GM23338 (cell line): ENCODE measurements around the gene SEMA3C.

ENCODE experiments used
- CREB1 ChIP-seq: fragments of 250-450 bp; sonication (Bioruptor Pico); IDR thresholded peaks from 2 replicates; pipeline ENCODE4 v1.5.0; 2020; ENCODE audit warnings: low read depth, mild to moderate bottlenecking, moderate library complexity
- EZH2 ChIP-seq: fragments of 200-600 bp; sonication (generic); IDR thresholded peaks from one replicate; pipeline ENCODE4 v1.8.0; 2017; ENCODE audit warnings: antibody characterized with exemption, mild to moderate bottlenecking, low read depth; ENCODE audit not compliant: unreplicated experiment
- EZH2phosphoT487 ChIP-seq: fragments of 200-600 bp; sonication (generic); IDR thresholded peaks from one replicate; pipeline ENCODE4 v1.8.1; 2018; ENCODE audit warnings: antibody characterized with exemption; ENCODE audit not compliant: unreplicated experiment
- JUNB ChIP-seq: IDR thresholded peaks from one replicate; pipeline ENCODE4 v1.6.1; 2016; ENCODE audit warnings: antibody characterized with exemption; ENCODE audit not compliant: unreplicated experiment
- POLR2AphosphoS5 ChIP-seq: IDR thresholded peaks from 2 replicates; pipeline ENCODE4 v1.6.1; 2016; ENCODE audit warnings: antibody characterized with exemption, low read depth
- REST ChIP-seq: IDR thresholded peaks from one replicate; pipeline ENCODE4 v1.6.1; 2018; ENCODE audit warnings: antibody characterized with exemption; ENCODE audit not compliant: unreplicated experiment
- TF ChIP-seq, protein P1 (sequence below), 2 experiments: fragments of 200-600 bp in 1 of 2; sonication (generic) in 1 of 2; conservative IDR thresholded peaks; 2 replicates each; pipeline versions ENCODE4 v1.5.1 to v1.6.1; 2016 to 2017; ENCODE audit warnings: antibody characterized with exemption in 2 of 2, low read depth in 2 of 2, mild to moderate bottlenecking in 2 of 2, moderate library complexity in 1 of 2

- TF ChIP-seq, protein P1, sequence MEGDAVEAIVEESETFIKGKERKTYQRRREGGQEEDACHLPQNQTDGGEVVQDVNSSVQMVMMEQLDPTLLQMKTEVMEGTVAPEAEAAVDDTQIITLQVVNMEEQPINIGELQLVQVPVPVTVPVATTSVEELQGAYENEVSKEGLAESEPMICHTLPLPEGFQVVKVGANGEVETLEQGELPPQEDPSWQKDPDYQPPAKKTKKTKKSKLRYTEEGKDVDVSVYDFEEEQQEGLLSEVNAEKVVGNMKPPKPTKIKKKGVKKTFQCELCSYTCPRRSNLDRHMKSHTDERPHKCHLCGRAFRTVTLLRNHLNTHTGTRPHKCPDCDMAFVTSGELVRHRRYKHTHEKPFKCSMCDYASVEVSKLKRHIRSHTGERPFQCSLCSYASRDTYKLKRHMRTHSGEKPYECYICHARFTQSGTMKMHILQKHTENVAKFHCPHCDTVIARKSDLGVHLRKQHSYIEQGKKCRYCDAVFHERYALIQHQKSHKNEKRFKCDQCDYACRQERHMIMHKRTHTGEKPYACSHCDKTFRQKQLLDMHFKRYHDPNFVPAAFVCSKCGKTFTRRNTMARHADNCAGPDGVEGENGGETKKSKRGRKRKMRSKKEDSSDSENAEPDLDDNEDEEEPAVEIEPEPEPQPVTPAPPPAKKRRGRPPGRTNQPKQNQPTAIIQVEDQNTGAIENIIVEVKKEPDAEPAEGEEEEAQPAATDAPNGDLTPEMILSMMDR (conservative IDR thresholded peaks at IDR 0.05; ENCODE audit: low read depth in 2 of 2): no peak
- TF ChIP-seq POLR2AphosphoS5 (no peak), CREB1 (CRISPR knock-in tag) (no peak), EZH2phosphoT487 (no peak), EZH2 (no peak), JUNB (no peak), REST (no peak)
Measured at GRCh38 chr7:80699721-80700256, 219.1 kb downstream of the SEMA3C start.
